Non-pigmented ciliary epithelial cell (primary cell): ENCODE data around the gene NCOR2.

ENCODE experiments used
- DNase-seq: peaks from one replicate; pipeline ENCODE4 v3.0.0-alpha.2; 2010; ENCODE audit warnings: low read depth

NCOR2 gene

GRCh38 chr12:124525927-124526692, 41.3 kb downstream of the NCOR2 start:
- DNase-seq: no peak

- no peak for DNase-seq
Observed at GRCh38 chr12:124525455-124525854, 42.0 kb downstream of the NCOR2 start.

GRCh38 chr12:124524231-124524925, 43.0 kb downstream of the NCOR2 start:
- DNase-seq: no peak

GRCh38 chr12:124523071-124523470, 44.3 kb downstream of the NCOR2 start:
- no peak for DNase-seq

GRCh38 chr12:124520907-124521306, 46.5 kb downstream of the NCOR2 start:
- no peak for DNase-seq

GRCh38 chr12:124520265-124520701, 47.1 kb downstream of the NCOR2 start:
- DNase-seq: no peak

- no peak for DNase-seq
Observed at GRCh38 chr12:124519746-124520145, 47.7 kb downstream of the NCOR2 start.

- DNase-seq: peak; percentile 98
Observed at GRCh38 chr12:124518051-124518932, 49.1 kb downstream of the NCOR2 start.
